ENCODE measurements around the gene COLEC12.

DNA sequence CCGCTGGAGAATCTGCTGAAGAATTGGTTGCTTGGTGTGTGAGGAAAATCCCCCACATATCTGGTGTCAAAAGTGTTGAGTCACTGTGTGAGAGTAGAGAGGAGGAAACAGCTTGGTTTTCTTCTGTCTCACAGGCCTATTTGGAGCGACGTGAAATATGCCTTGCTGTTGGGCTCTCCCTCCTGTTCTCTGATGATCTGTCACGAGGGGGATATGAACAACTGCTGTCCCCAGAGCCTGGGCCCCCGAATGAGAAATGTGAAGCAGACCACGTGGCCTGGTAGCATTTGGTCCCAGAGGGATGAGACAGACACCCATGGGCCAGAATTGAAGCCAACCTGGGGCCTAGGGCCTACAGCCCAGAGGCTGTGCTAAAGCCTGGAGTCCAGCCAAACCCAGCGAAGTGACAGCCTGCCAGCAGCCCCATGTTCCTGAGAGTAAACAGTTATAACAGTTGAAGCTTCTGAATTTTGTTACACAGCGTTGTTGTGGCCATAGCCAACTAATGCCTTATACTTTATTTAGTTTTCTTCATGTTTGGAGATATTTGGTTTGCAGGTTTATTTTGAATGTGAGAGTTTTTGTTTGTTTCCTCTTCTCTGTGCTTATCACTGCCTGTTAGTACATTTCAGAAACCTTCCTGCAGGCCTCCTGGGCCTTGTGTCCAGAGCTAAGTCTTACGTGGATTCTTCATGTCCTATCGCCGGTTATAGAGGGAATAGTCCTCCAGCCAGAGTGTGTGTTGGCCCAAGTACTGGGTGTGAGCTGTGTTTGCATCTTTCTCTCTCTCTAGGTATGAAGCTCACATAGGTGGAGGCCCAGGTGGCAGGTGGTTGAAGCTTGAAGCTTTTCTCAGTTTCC is 18.7 kb upstream of the COLEC12 start:
- TF ChIP-seq GATA1 (IDR thresholded peaks at IDR 0.05; ENCODE audit: low read depth, low read length) (no peak), POLR2A (IDR thresholded peaks at IDR 0.05; ENCODE audit: low read length) (no peak)
